IPS DF 19.7 (cell line): ENCODE results near the gene ICAM5.

Experiments
- DNase-seq: peaks from one replicate; pipeline ENCODE4 v3.0.0-alpha.2; 2013; ENCODE audit warnings: low read depth, low spot score

ICAM5 gene

GRCh38 chr19:10339977-10340376 lies 50.2 kb downstream of the ICAM5 start:
- DNase-seq = no peak

GRCh38 chr19:10343495-10343894 lies 53.7 kb downstream of the ICAM5 start:
- no peak for DNase-seq

- no peak for DNase-seq
Measured at GRCh38 chr19:10344780-10345179, 55.0 kb downstream of the ICAM5 start.
